Stimulated activated CD4-positive, alpha-beta T cell treated with anti-CD3 and anti-CD28 coated beads, Interleukin-4, amount 100 ng/mL, for 1 hour (primary cell): ENCODE data around the gene CCDC88C.

Source experiments
- DNase-seq: peaks from one replicate; pipeline ENCODE4 v3.0.0-alpha.2; 2020

Gene CCDC88C

DNA sequence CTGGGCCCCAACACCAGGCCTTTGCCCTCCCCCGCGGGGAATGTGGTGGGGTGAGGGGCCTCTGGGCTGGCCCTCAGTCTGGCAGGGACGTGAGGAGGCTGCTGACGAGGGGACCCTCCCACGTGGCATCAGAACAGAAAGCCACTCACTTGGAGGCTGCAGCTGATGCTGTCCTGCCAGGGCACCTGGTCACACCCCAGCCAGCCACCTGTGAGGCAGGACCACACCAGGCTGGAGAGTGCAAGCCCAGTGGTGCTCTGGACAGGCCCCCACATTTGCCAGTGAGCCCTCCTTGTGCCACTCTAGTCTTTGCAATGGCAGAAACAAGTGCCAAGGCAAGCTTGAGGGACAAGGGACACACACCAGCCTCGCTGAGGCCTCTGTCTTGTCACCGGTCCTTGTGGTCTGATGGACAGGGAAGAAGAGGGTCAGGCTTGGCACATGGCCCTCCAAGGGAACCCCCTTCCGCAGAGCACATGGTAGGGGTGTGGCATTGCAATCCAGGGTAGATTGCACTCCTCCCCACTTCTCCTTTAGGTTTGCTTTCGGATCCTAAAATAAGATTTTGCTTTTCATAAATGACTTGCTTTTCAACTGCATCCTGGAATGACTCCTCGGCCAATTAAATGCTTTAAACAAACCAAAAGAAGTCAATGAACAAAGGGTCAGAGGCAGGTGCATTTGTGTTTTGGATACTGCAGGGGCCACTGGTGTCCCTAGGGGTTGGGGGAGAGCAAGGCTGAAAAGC lies 53.7 kb downstream of the CCDC88C start:
- DNase-seq, result no peak

DNA sequence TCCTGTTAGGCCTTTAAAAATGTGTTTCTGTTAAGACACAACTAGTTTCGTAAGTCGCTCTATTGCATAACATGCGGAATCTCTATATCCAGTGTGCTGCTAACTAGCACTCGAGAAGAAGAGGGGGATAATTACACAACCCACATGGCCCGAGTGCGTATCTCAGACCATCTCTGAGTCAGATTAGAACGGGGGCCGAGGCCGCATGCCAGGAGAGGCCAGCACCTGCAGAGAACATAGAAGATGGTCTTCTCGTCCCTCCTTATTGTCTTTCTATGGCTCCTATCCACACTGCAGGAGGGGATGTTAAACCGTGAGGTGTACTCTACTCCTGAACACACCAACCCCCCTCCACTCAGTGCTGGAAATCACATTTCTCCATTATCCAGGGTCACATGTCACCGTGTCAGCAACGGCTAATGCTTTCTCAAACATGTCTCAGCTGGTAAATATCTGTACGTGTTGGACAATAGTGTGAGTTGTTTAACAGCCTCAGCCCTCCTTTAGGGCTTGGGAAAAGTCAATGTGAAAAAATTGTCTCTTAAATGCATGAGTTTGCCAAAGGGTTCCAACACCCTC lies 56.3 kb downstream of the CCDC88C start:
- DNase-seq, result no peak

DNA sequence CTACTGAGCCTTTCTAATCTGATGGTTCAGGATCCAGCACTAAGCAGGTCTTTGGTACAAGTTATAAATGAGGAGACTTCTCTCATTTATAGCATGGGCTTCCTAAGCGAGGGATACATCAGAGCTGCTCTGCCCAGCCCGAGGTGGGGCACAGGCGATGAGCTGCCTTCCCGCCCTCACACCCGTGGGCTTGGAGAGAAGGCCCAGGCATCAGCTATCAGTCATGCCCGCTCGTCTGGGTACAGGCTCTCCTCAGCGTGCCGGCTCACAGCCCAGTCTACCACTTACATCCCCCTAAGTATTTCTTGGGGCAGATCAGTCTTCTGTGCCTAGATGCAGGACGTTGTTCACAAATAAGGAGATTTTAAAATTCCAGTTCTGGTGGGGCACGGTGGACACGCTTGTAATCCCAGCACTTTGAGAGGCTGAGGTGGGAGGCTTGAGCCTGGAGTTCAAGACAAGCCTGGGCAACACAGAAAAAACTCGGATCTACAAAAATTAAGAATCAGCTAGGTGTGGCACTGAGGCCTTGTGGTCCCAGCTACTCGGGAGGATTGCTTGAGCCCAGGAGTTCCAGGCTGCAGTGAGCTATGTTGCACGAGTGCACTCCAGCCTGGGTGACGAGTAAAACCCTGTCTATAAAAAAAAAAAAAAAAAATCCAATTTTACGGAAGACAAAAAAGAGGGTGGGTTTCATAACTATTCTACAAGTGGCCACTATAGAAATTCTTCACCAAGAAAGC lies 57.0 kb downstream of the CCDC88C start:
- no peak for DNase-seq

DNA sequence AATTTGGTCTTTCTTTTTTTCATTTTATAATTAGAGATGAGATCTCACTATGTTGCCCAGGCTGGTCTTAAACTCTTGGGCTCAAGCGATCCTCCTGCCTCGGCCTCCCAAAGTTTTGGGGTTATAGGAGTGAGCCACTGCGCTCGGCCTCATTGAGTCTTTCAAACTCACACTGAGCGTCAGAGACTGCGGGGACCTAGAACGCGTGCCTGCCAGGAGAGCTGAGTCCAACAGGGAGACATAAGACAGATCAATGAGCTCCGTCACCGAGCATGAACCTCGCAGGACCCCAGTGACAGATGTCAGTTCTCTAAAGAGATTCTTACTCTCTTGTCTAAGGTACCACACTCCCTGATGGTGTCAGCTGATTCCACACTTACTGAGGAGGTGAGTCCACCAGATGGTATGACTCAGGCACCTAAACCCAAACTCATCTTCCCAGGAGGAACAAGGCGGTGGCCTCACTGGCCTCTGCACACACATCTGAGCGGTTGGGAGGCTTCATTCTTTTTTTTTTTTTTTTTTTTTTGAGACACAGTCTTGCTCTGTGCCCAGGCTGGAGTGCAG lies 58.9 kb downstream of the CCDC88C start:
- DNase-seq, result no peak

DNA sequence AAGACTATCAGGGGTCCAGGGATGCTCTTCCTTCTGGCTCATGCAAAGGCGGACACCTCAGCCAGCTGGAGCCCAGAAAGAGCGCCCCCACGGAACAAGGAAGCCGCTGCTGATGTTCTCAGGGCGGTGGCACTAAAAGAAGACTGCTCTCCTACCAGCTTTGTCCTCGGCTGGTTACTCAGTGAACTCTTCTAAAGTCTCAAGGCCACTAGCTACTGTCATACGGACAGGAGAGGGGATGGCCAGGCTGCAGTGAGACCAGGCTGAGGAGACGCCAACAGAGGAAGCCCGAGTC lies 59.6 kb downstream of the CCDC88C start:
- DNase-seq, result no peak

DNA sequence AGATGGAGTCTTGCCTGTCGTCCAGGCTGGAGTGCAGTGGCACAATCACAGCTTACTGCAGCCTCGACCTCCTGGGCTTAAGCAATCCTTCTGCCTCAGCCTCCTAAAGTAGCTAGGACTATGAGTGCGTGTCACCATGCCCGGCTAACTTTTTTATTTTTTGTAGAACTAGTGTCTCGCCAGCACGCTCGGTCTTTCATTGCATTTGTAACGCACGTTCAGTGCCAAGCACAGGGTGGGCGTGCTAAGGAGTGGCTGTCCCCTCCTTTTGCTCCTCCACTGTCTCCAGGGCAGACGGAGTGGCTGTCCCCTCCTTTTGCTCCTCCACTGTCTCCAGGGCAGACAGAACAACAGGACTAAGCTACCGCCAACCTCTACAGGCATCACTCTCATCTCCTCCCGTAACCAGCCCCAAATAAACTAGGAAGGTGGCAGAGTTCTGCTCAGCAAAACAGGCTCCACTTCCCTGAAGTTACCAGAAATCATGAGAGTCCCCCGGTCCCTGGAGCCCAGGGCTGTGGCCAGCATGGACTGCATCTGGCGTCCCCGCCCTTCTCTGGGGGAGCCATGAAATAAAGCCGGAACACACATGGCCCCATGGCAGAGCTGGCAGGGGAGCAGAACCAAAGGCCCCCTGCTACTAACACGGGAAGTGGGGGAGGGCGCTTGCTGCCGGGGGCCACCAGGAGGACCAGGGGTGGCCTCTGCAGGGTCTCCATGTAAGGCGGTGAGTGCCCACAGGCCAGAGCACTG lies 60.2 kb downstream of the CCDC88C start:
- no peak for DNase-seq

DNA sequence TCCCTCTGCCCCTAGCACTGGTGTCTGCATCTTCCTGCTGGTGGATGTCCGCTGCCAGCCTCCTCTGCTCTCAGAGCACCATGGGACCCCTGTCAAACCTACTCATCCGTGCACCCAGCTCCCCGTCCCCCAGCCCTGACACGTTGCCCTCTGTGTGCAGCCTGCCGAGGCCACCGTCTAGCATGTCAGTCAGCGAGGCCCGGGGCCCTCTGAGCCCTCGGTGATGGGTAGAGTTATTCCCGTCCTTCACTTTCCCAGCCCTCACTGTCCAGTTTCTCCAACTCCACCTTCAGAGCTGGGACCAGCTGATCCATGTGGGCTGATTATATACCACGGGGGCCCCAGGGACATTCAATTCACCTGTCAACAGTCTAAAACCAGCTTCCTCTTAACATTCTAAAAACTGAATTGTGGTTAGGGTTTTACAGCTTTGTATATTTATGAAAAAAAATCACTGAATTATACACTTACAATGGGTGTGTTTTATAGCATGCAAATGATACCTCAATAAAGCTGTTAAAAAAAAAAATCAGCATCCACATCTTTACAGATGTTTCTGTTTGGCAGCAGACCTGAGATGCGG lies 61.3 kb downstream of the CCDC88C start:
- DNase-seq, result no peak

DNA sequence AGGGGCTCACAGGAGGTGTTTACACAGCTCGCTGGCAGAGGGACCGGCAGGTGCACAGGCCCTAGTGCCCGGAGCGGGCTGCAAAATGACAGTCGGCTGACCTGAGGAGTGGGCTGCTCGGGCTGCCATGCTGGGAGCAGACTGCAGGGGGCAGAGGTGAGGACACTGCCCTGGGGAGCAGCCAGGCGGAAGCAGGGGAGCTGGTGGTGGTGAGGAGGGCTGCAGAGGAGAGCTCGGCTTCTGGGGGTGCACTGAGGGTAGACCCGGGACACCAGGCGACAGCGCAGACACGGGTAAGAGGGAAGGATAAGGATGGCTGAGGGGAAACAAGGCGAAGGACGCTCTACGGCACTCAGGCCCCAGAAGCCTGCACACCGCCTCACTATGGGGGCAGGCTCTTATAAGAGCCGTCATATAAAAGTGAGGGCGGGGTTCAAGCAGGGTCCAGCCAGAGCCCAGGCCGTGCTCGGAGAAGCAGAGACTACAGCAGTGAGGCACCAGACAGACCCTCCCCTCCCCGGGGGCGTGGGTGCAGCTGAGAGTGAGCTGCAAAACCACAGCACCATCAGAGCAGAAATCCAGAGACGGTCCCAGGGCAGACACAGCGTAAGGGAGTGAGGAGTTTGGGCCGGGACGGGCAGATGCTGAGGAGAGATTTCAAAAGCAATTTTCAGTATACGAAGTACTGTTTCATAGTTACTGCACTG lies 62.5 kb downstream of the CCDC88C start:
- peak; percentile 66 for DNase-seq

DNA sequence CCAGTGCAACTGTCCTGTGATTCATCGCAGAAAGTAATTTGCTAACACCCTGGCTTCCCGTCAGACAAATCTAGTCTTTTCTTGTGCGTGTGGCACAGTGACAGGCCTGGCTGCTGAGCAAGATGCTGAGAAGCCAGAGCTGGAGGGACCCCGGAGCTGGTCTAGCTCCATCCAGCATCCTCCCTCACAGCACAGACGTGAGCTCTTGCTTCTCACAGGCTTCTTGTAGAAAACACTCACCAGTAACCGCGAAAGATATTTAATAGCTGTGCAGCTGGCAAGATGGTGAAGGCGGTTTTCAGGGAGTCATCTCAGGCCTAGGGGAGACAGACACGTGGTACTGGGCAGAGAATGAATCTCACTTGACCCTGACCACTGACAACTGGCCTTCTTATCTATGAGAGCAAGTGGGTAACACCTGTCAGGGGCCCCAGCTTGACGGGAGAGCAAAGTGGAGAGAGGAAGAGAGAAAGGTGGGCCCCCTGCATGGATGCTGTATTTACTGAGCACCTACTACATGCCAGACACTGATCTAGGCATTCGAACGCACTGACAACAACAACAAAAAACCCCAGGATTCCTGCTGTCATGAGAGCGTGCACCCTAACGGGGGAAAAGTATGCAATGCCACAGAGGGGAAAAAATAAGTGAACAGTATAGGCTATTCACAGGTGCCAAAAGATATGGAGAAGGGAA lies 63.3 kb downstream of the CCDC88C start:
- no peak for DNase-seq

DNA sequence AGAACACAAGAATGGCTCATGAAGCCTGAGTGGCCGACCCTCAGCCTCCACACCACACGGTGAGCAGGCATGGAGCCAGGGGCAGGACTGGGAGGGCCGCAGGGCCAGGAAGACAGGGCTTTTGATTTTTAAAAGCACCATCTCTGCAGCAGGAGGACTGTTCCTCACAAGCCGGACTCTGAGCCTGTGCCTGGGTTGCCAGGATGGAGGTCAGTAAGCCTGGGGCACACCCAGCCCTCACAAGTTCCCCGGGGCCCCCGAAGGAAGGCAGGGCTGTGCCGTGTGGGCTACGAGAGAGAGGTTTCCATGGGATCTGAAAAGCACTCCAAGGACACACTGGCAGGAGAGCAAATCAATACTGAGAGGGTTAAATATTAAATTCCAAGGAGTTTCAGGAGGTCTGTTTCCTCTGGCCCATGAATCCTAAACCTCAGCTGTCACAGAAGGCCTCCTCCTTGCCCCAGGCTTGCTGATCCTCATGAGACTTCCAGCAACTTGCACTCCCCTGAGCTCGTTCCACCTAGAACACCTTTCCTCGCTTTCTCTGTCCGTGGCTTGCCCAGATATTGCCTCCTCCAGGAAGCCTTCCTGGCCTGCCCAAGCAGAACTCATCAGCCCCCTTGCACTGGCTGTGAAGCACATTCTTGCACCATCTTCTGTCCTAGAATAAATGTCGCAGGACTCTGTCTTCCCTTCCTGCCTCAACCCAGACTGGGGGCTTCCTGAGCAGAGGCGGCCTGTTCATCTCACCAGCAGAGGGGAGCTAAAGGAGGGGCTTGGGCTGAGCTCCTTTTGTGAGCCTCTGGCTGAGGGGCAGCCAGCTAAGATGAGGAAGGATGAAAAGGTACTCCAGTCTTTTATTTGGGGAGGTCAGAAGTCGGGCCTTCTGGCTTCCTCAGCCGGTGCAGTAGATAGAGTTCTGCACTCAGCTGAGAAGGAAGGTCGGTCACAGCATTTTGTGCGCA lies 64.6 kb downstream of the CCDC88C start:
- no peak for DNase-seq

DNA sequence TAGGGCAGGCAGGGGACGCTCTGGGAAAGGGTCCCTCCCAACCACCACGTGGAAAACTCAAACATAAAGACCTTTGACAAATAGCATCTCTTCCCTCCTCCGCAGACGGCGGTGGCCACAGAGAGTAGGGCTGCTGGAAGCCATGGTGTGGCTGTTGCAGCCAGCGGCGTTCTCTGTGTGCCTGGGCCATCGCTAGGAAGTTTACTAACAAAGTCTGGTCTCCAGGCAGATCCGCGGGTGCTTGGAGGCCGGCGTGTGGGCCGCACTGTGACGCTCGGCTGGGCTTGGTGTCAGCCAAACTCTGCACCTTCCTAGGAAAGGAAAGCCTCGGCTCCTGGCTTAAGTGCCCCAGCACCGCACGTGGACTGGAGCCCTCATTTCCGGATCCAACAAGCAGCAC lies 65.6 kb downstream of the CCDC88C start:
- DNase-seq, result no peak

DNA sequence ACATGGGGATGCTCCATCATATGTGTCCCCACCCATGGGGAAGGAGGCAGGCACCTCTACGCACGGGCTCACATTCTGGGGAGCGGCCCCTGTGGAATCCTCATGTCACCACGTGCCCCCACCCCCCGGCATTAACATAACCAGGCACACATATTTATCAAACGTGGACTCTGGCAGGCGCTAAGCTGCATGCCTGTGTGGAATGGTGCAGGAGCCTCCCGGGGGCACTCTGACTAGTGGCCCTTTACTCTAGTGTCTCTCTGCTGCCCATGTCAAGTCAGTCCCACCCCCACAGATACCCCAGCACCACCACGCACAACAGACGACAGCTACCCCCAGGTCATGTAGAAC lies 66.1 kb downstream of the CCDC88C start:
- DNase-seq, result no peak

DNA sequence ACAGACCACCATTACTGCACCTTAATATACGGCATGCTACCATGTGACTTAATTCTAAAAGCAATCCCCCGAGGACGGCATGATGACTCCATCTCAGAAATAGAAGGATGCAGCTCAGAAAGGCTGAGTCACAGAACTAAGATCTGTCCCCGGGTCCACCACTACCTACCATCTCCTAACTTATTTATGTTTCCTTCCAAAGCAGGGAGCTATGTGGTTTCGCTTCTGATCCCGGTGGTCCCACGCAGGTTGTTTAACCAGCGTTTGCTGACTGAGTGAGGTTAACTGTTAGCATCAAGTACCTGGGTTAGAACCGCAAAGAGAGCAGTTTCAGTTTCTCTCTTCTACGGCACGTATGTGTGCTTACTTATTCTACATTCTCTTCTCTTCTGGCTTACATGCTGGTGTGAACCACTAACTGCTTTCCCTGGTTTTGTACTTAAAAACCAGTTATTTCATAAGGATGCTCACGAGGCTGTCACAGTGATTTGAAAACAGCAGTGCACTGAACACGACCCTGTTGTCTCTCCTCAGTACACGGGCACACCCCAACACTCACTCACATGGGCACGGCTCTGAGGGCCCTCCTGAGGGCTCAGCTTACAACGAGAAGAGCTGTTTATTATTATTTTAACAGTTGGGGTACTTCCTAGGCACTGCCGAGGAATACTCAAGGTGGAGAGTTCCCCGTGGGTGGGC lies 66.7 kb downstream of the CCDC88C start:
- DNase-seq, result peak; percentile 56

DNA sequence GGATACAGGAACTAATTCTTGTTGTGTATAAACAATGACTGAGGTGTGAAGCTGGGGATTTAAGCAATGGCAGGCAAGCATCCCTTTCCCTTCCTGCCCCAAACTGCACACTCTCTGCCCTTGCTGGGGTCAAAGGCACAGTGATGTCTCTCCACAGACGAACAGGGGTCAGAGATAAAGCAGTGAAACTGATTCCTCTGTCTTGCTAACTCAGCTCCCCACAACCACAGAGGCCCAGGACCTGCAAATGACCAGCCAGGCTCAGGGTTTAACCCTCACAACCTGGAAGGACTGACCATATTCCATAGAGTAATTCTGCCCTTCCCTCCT lies 67.2 kb downstream of the CCDC88C start:
- no peak for DNase-seq

DNA sequence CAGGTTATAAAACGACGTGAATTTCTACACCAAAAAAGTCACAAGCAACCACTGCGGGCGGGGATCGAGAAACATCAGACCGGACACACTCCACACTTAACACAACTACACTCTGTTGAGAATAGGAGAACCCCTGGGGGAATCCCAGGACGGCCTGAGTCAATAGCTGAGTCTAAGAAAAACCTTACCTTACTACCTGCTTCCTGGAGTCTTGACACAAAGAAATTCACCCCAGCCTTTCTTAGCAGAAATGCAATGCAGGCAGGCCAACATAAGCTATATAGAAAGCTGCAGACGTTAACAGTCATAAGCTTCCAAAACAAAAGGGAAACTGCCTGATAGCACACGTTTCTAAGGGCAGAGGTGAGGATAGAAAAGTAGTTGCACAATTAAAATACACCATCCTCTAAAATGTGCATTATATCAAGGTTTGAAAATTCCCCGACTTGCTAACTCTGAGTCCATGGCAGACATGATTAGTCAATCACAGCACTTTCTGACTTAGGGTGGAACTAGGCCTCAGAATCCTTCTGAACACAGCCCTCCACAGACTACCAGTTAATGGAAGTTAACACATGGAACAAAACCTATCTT lies 68.0 kb downstream of the CCDC88C start:
- peak; percentile 70 for DNase-seq

DNA sequence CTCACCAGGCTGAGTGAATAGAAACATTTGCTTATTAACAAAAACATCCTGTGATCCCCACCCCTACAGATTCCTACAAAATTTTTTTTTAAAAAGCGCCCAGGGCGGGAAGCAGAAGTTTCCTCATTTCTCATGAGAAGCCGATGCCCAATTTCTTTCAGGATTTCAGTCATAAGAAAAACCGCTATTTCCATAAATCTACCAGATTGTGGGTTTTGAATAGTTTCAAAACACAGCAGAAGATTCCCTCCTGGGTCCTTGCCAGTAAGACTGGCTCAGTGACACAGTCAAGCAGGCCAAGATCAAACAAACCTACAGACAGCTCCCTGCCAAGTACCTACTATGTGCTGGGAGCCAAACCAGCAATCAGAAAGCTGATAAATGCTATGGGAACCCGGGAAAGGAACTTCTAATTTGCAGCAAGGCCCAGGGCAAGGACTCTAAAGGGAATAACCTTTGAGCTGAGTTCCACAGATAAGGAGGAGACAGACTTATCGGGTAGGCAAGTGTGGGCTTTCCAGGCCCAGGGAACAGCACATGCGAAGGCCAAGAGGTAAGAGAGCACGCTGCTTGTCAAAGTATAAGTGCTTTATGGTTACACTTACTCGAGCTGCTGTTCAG lies 68.7 kb downstream of the CCDC88C start:
- no peak for DNase-seq

DNA sequence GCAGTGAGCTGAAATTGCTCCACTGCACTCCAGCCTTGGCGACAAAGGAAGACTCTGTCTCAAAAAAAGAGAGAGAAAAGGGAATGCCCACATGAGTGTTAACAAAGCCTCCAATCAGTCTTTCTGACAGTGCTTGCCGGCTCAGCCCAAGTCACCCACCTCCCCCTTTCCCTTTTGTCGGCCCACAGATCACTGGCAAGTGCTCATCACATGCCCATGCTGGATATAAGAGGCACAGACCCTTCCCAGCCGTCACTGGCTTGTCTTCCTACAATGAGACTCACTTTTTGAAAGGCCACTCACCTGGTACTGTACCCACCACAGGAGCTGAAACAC lies 70.8 kb downstream of the CCDC88C start:
- DNase-seq, result no peak

DNA sequence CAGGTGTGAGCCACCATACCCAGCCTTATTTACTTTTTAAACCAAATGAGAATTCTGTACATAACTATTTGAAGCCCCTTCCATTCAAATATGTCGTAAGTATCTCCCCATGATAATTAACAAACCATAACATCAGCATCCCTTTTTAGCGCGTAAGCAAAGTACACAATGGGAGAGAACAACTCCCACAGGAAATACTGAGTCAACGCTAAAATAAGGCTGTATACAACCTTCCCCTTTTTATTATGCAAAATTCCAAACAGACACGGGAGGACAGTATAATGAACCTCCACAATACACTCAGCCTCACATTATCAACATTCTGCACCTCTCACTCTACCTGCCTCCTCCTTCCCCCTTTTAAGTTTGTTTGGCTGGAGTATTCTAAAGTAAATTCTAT lies 73.5 kb downstream of the CCDC88C start:
- DNase-seq, result no peak

DNA sequence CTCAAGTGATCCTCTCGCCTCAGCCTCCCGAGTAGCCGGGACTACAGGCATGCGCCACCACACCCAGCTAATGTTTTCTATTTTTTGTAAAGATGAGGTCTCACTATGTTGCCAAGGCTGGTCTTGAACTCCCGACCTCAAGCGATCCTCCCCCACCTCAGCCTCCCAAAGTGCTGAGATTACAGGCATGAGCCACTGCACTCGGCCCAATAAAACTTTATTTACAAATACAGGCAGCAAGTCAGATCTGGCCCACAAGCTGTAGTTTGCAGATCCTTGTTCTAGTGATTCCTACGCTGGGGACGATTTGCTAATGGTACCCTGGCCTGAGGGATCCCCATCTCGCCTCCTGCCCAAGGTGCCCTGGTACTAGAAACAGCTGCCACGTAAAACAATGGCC lies 74.6 kb downstream of the CCDC88C start:
- DNase-seq, result no peak
